Measurements from ENCODE around the gene SLC25A36. TPM values are rescaled to one million over a fixed set of nuclear protein-coding genes. Genes with fewer than 3 reads are reported as not detected.
A peak's percentile ranks its signal among the peaks of the same experiment; 100 is the strongest.

SLC25A36 gene, protein sequence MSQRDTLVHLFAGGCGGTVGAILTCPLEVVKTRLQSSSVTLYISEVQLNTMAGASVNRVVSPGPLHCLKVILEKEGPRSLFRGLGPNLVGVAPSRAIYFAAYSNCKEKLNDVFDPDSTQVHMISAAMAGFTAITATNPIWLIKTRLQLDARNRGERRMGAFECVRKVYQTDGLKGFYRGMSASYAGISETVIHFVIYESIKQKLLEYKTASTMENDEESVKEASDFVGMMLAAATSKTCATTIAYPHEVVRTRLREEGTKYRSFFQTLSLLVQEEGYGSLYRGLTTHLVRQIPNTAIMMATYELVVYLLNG
- total RNA-seq, result 67.7 TPM
- long read RNA-seq, full-length matches to known transcripts, result 19 of 89 reads
- long read RNA-seq, partial matches to known transcripts, result 4 of 89 reads
- long read RNA-seq, other reads (novel, unspliced or antisense), result 66 of 89 reads

DNA sequence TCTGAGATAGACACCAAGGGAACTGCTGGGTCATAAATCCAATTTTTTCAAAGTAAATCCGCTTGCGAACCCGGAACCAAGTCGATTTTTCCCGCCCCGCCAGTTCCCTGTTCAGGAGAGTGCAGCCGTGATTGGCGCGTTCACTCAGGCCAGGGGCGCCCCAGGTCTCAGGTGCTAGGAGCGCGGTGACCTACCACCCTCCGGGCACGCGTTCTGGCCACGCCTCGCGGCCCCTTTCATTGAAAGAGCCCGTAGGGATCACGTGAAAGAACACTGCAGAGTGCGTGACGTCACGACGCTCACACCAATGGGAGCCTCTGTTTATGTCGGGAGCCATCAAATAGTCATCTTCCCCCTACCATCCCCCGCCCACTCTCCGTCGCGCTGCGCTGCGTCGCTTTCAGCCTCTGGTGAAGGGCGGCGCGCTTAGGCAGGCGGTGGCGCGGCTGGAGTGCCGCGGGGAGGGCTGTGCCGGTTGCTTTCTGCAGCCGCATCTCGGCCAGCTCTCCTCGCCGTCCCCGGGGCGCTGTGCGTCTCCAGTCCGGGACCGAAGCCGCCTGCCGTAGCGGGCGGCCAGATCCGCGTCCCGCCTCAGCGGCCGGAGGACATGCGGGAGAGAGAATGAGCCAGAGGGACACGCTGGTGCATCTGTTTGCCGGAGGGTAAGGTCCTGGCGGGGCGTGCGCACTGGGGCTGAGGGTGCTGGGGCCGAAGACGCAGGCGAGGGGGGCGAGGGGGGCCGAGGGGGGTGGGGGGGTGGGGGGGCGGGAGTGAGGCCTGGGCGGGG, at the start of gene SLC25A36:
SLC25A36 (plus strand) TSS at position 403 of the 787 bp plus-strand sequence; CDS start at position 622, 219 bp downstream.
- TF ChIP-seq, protein P1, sequence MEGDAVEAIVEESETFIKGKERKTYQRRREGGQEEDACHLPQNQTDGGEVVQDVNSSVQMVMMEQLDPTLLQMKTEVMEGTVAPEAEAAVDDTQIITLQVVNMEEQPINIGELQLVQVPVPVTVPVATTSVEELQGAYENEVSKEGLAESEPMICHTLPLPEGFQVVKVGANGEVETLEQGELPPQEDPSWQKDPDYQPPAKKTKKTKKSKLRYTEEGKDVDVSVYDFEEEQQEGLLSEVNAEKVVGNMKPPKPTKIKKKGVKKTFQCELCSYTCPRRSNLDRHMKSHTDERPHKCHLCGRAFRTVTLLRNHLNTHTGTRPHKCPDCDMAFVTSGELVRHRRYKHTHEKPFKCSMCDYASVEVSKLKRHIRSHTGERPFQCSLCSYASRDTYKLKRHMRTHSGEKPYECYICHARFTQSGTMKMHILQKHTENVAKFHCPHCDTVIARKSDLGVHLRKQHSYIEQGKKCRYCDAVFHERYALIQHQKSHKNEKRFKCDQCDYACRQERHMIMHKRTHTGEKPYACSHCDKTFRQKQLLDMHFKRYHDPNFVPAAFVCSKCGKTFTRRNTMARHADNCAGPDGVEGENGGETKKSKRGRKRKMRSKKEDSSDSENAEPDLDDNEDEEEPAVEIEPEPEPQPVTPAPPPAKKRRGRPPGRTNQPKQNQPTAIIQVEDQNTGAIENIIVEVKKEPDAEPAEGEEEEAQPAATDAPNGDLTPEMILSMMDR (IDR thresholded peaks at IDR 0.05; ENCODE audit: borderline replicate concordance), result no peak

DNA sequence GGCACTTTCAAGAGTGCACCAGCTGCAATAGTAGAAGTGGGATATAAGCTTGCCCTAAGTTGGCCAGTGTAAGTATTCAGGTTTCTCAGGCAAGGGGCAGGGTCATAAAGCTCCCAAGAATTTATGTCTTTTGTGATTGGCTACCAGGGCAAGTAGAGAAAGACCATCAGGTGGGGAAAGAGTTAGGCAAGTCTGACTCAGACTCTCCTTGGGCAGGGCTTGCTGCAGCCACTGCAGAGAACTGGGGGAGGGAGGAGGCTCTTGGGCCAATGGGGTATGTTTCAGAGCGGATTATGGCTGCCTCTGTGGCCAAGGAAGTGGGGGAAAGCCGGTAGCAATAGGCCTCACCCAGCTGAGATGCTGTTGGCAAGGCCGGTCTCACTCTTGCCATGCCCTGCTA, 44.6 kb upstream of the SLC25A36 start:
- TF ChIP-seq, protein P1 (IDR thresholded peaks at IDR 0.05; ENCODE audit: borderline replicate concordance), result no peak
- Histone ChIP-seq H3K36me3 (no peaks in the 10 kb centered on the region), H3K27me3 (ENCODE audit: low read depth) (no peaks in the 10 kb centered on the region), H3K4me1 (peaks cover 5% of the 10 kb centered on the region), H3K4me3 (no peak overlapping the region), H3K9me3 (replicated peaks) (peaks cover 7% of the 10 kb centered on the region), H3K27ac (replicated peaks) (no peak overlapping the region)
- no peak for DNase-seq
- intact Hi-C loops (cut with micrococcal nuclease), result no loop called here

More for the DNA sequence above, at the start of gene SLC25A36:
- intact Hi-C loops (cut with micrococcal nuclease), result no loop called here
- Histone ChIP-seq H3K36me3 (no peaks in the 10 kb centered on the region), H3K27me3 (ENCODE audit: low read depth) (no peaks in the 10 kb centered on the region), H3K4me3 (peak within 1 kb of the TSS; percentile 94), H3K27ac (replicated peaks) (peak within 1 kb of the TSS; percentile 98), H3K9me3 (replicated peaks) (peaks cover 7% of the 10 kb centered on the region), H3K4me1 (peaks cover 46% of the 10 kb centered on the region)
- peak; percentile 98 for DNase-seq

DNA sequence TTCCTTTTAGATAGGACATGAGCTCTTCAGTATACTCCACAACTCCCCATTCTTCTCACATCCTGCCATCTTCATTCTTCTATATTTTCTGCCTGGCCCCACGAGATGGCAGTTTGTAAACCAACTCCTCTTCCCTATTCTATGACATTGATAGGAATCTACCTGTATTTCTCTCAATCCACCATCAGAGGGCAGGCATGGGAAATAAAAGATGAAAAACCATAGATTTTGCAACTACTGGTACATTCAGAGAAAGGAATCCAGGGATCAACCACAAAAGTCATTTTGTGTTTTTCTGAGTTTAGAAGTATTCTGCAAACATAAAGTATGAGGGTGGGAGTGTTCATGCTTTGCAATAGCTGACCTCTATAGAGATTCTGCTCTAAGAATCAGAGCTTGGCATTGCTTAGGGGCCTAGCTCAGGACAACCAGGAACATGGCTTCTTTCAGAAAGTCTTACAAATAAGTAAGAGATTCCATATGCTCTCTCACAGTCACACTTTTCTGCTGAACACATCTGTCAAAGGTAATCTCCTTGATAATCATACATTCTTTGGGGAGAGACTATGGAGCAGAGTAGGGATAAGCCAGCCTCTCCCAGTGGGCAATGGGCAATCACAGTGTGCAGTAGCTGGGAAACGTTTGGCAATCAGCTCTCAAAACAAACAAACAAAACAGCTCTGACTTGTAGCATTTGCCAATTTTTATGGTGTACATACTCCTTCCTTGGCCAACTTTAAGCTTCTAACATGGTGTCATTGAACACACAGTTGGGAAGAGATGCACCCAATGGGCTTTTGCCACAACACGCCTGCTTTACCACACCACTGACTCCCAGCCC, 43.1 kb upstream of the SLC25A36 start:
- intact Hi-C loops (cut with micrococcal nuclease), result no loop called here
- H3K36me3 ChIP-seq, result no peaks in the 10 kb centered on the region

GRCh38 chr3:140899363-140899762, 42.3 kb upstream of the SLC25A36 start:
- H3K9me3 ChIP-seq (replicated peaks), result peaks cover 7% of the 10 kb centered on the region
- intact Hi-C loops (cut with micrococcal nuclease), result no loop called here
- no peak overlapping the region for H3K27ac ChIP-seq (replicated peaks)
- H3K4me1 ChIP-seq, result peaks cover 5% of the 10 kb centered on the region
- TF ChIP-seq, protein P1 (IDR thresholded peaks at IDR 0.05; ENCODE audit: borderline replicate concordance), result no peak
- H3K4me3 ChIP-seq, result no peak overlapping the region
- H3K27me3 ChIP-seq (ENCODE audit: low read depth), result no peaks in the 10 kb centered on the region
- H3K36me3 ChIP-seq, result no peaks in the 10 kb centered on the region
- no peak for DNase-seq

More for the DNA sequence above, 43.1 kb upstream of the SLC25A36 start:
- Histone ChIP-seq H3K9me3 (replicated peaks) (peaks cover 7% of the 10 kb centered on the region), H3K4me1 (peaks cover 5% of the 10 kb centered on the region), H3K4me3 (no peak overlapping the region), H3K27ac (replicated peaks) (no peak overlapping the region), H3K27me3 (ENCODE audit: low read depth) (no peaks in the 10 kb centered on the region)
- TF ChIP-seq, protein P1 (IDR thresholded peaks at IDR 0.05; ENCODE audit: borderline replicate concordance), result peak; percentile 62
- DNase-seq, result no peak

- intact Hi-C loops (cut with micrococcal nuclease), result no loop called here
- Histone ChIP-seq H3K4me3 (no peak overlapping the region), H3K36me3 (no peaks in the 10 kb centered on the region), H3K27me3 (ENCODE audit: low read depth) (no peaks in the 10 kb centered on the region), H3K4me1 (peaks cover 5% of the 10 kb centered on the region), H3K9me3 (replicated peaks) (no peaks in the 10 kb centered on the region), H3K27ac (replicated peaks) (no peak overlapping the region)
- DNase-seq, result no peak
- TF ChIP-seq, protein P1 (IDR thresholded peaks at IDR 0.05; ENCODE audit: borderline replicate concordance), result no peak
Measured at GRCh38 chr3:140902791-140903190, 38.8 kb upstream of the SLC25A36 start.
